ENCODE results near the gene HOXA6. TPM values are rescaled to one million over a fixed set of nuclear protein-coding genes. Genes with fewer than 3 reads are reported as not detected.
A peak's percentile ranks its signal among the peaks of the same experiment; 100 is the strongest.

Gene HOXA6
- total RNA-seq, 6 experiments from 2014 or later: not detected

- WGBS (ENCODE audit: insufficient coverage, low coverage, low lambda C conversion rate, missing lambda C conversion rate): 7% methylated on average over 16 of the region's 27 CpGs
- Histone ChIP-seq H3K36me3 (no peaks in the 10 kb centered on the region), H3K27me3 (peaks cover 32 to 74% of the 10 kb centered on the region in 2 donors), H3K27ac (no peak overlapping the region), H3K4me1 (peaks cover 0 to 7% (median 4%) of the 10 kb centered on the region in 4 donors), H3K4me3 (peak overlapping the region in 2 of 3 donors; percentile 7 to 37), H3K9me3 (no peaks in the 10 kb centered on the region)
- TF ChIP-seq CTCF (IDR thresholded peaks at IDR 0.05) (no peak), POLR2A (IDR thresholded peaks at IDR 0.05) (no peak)
- peak in 2 of 3 donors; percentile 37 to 45 for DNase-seq
- intact Hi-C loops (cut with DNase I): loop anchor here in 1 of 2 donors (10.0 kb wide), 1 partner anchor 777 kb away; no protein-coding TSS in a partner anchor
- ATAC-seq: no peak
These were observed 3.9 kb upstream of the HOXA6 start for GRCh38 chr7:27151341-27151930.

GRCh38 chr7:27150568-27151340 lies 3.2 kb upstream of the HOXA6 start:
- Histone ChIP-seq H3K4me1 (peaks cover 0 to 7% (median 4%) of the 10 kb centered on the region in 4 donors), H3K27me3 (peaks cover 32 to 70% of the 10 kb centered on the region in 2 donors), H3K36me3 (no peaks in the 10 kb centered on the region), H3K27ac (no peak overlapping the region), H3K9me3 (no peaks in the 10 kb centered on the region), H3K4me3 (peak overlapping the region in 2 of 3 donors; percentile 7 to 37)
- ATAC-seq: peak; percentile 80 to 92 (median 89)
- TF ChIP-seq CTCF (IDR thresholded peaks at IDR 0.05) (peak; percentile 64 to 86 (median 81)), POLR2A (IDR thresholded peaks at IDR 0.05) (no peak)
- DNase-seq: peak in 1 of 3 donors; percentile 74
- intact Hi-C loops (cut with DNase I): loop anchor here in 1 of 2 donors (10.0 kb wide), 1 partner anchor 776 kb away; no protein-coding TSS in a partner anchor
- WGBS (ENCODE audit: insufficient coverage, low coverage, low lambda C conversion rate, missing lambda C conversion rate): 0% methylated on average over 40 of the region's 58 CpGs

GRCh38 chr7:27149842-27150567 lies 2.4 kb upstream of the HOXA6 start:
- DNase-seq (no peak), ATAC-seq (no peak)
- TF ChIP-seq CTCF (IDR thresholded peaks at IDR 0.05) (no peak), POLR2A (IDR thresholded peaks at IDR 0.05) (no peak)
- 33% methylated on average over 8 of the region's 13 CpGs for WGBS (ENCODE audit: insufficient coverage, low coverage, low lambda C conversion rate, missing lambda C conversion rate)
- Histone ChIP-seq H3K36me3 (no peaks in the 10 kb centered on the region), H3K27ac (no peak overlapping the region), H3K9me3 (no peaks in the 10 kb centered on the region), H3K4me1 (peaks cover 0 to 7% (median 4%) of the 10 kb centered on the region in 4 donors), H3K27me3 (peaks cover 30 to 68% of the 10 kb centered on the region in 2 donors), H3K4me3 (peak overlapping the region in 1 of 3 donors; percentile 37)
- intact Hi-C loops (cut with DNase I): loop anchor here in 1 of 2 donors (10.0 kb wide), 1 partner anchor 775 kb away; no protein-coding TSS in a partner anchor

GRCh38 chr7:27148756-27149641 lies 1.4 kb upstream of the HOXA6 start:
- Histone ChIP-seq H3K27me3 (peaks cover 23 to 68% of the 10 kb centered on the region in 2 donors), H3K9me3 (no peaks in the 10 kb centered on the region), H3K4me3 (no peak overlapping the region), H3K27ac (no peak overlapping the region), H3K4me1 (peaks cover 0 to 5% (median 3%) of the 10 kb centered on the region in 4 donors), H3K36me3 (no peaks in the 10 kb centered on the region)
- intact Hi-C loops (cut with DNase I): no loop called here
- 23% methylated on average over 24 of the region's 30 CpGs for WGBS (ENCODE audit: insufficient coverage, low coverage, low lambda C conversion rate, missing lambda C conversion rate)
- ATAC-seq (no peak), DNase-seq (no peak)
- TF ChIP-seq CTCF (IDR thresholded peaks at IDR 0.05): no peak
- no peak for TF ChIP-seq POLR2A (IDR thresholded peaks at IDR 0.05)
